ENCODE results near the gene CCDC88C. TPM values are rescaled to one million over a fixed set of nuclear protein-coding genes. Genes with fewer than 3 reads are reported as not detected.
"Not testable (repeated sequence)": the region's sequence is repeated elsewhere in the genome, so short reads cannot be mapped to it uniquely, and the experiment has no call there.

Gene CCDC88C
- total RNA-seq, 1 donor from 2014 or later: 68.0 TPM

- no peak for TF ChIP-seq CTCF (IDR thresholded peaks at IDR 0.05; ENCODE audit: partially characterized antibody, unreplicated experiment)
- Mint-ChIP-seq H3K4me1 (ENCODE audit: low read depth, unreplicated experiment) (peaks cover 7% of the 10 kb centered on the region), H3K27ac (ENCODE audit: unreplicated experiment) (no peak overlapping the region), H3K36me3 (ENCODE audit: unreplicated experiment) (no peaks in the 10 kb centered on the region), H3K27me3 (ENCODE audit: unreplicated experiment) (peaks cover 12% of the 10 kb centered on the region), H3K4me3 (ENCODE audit: unreplicated experiment) (peak overlapping the region; percentile 74), H3K9me3 (ENCODE audit: unreplicated experiment) (peaks cover 2% of the 10 kb centered on the region)
- DNase-seq: peak; percentile 54
These were observed 164.5 kb downstream of the CCDC88C start for GRCh38 chr14:91252871-91253794.

GRCh38 chr14:91250912-91251311 is 166.7 kb downstream of the CCDC88C start:
- Mint-ChIP-seq H3K9me3 (ENCODE audit: unreplicated experiment) (no peaks in the 10 kb centered on the region), H3K36me3 (ENCODE audit: unreplicated experiment) (no peaks in the 10 kb centered on the region), H3K27me3 (ENCODE audit: unreplicated experiment) (peaks cover 15% of the 10 kb centered on the region), H3K27ac (ENCODE audit: unreplicated experiment) (no peak overlapping the region), H3K4me1 (ENCODE audit: low read depth, unreplicated experiment) (peaks cover 7% of the 10 kb centered on the region), H3K4me3 (ENCODE audit: unreplicated experiment) (no peak overlapping the region)
- no peak for TF ChIP-seq CTCF (IDR thresholded peaks at IDR 0.05; ENCODE audit: partially characterized antibody, unreplicated experiment)
- no peak for DNase-seq

GRCh38 chr14:91249841-91250616 is 167.6 kb downstream of the CCDC88C start:
- Mint-ChIP-seq H3K27ac (ENCODE audit: unreplicated experiment) (peak overlapping the region; percentile 43), H3K9me3 (ENCODE audit: unreplicated experiment) (no peaks in the 10 kb centered on the region), H3K36me3 (ENCODE audit: unreplicated experiment) (no peaks in the 10 kb centered on the region), H3K4me1 (ENCODE audit: low read depth, unreplicated experiment) (peaks cover 7% of the 10 kb centered on the region), H3K27me3 (ENCODE audit: unreplicated experiment) (peaks cover 15% of the 10 kb centered on the region), H3K4me3 (ENCODE audit: unreplicated experiment) (peak overlapping the region; percentile 25)
- TF ChIP-seq CTCF (IDR thresholded peaks at IDR 0.05; ENCODE audit: partially characterized antibody, unreplicated experiment): no peak
- peak; percentile 60 for DNase-seq

- no peak overlapping the region for H3K4me3 Mint-ChIP-seq (ENCODE audit: unreplicated experiment)
- H3K36me3 Mint-ChIP-seq (ENCODE audit: unreplicated experiment): peaks cover 5% of the 10 kb centered on the region
- no peak for DNase-seq
- H3K27ac Mint-ChIP-seq (ENCODE audit: unreplicated experiment): no peak overlapping the region
- TF ChIP-seq CTCF (IDR thresholded peaks at IDR 0.05; ENCODE audit: partially characterized antibody, unreplicated experiment): no peak
- peaks cover 4% of the 10 kb centered on the region for H3K27me3 Mint-ChIP-seq (ENCODE audit: unreplicated experiment)
- H3K4me1 Mint-ChIP-seq (ENCODE audit: low read depth, unreplicated experiment): peaks cover 7% of the 10 kb centered on the region
- H3K9me3 Mint-ChIP-seq (ENCODE audit: unreplicated experiment): no peaks in the 10 kb centered on the region
These were observed 171.4 kb downstream of the CCDC88C start for GRCh38 chr14:91246051-91246852.

GRCh38 chr14:91245616-91246015 is 172.0 kb downstream of the CCDC88C start:
- H3K27me3 Mint-ChIP-seq (ENCODE audit: unreplicated experiment); H3K27ac Mint-ChIP-seq (ENCODE audit: unreplicated experiment); H3K4me1 Mint-ChIP-seq (ENCODE audit: low read depth, unreplicated experiment); H3K9me3 Mint-ChIP-seq (ENCODE audit: unreplicated experiment); H3K36me3 Mint-ChIP-seq (ENCODE audit: unreplicated experiment); DNase-seq; H3K4me3 Mint-ChIP-seq (ENCODE audit: unreplicated experiment): not testable (repeated sequence)

Measured in glutamatergic neuron (in vitro differentiated cells).